ENCODE results near the gene NCAPD3. TPM values are rescaled to one million over a fixed set of nuclear protein-coding genes. Genes with fewer than 3 reads are reported as not detected.

NCAPD3 gene
- total RNA-seq, 2 experiments from 2014 or later, result 25.7 to 29.6 TPM

DNA sequence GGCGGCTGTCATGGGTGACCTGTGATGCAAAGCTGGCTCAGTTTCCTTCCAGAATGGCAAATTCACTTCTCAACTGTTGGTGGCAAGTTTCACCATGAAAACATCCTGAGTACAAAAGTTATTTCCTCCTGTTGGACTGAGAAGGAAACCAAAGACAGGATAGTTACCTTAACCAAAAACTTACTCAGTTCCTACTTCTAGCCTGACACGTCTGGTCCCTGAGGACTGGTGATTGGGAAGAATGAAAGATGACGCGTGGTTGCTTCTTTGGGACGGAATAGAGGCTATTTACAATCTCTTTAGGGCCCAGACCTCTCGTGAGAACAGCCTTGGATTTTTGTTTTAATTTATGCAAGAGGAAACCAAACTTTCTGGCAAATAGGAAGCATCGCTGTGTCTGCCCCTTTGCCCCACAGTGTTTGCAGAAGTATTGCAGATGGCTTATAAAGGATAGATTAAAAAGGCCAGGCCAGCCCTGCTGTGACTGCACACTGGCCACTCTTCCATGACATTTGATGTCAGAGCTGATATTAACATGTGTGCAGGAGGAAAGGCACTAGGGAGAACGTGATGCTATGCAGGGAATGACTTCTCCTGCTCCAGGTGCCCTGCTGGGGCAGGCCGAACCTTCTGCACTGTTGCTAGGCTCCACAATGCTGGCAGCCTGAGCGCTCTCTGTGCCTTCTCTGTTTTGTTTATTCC is 8.3 kb upstream of the NCAPD3 start:
- H3K9me3 ChIP-seq (ENCODE audit: control insufficient read depth in 1 of 2, insufficient read depth in 1 of 2, low read length in 2 of 2), result no peaks in the 10 kb centered on the region
- no peak overlapping the region for H3K27ac ChIP-seq (ENCODE audit: low read depth in 1 of 2, low read length in 2 of 2)
- no peak for DNase-seq
- peaks cover 28% of the 10 kb centered on the region for H3K36me3 ChIP-seq (ENCODE audit: insufficient read depth, low read length)
- intact Hi-C loops (cut with DNase I, micrococcal nuclease), result no loop called here
- H3K9me3 Mint-ChIP-seq, result no peaks in the 10 kb centered on the region
- H3K36me3 Mint-ChIP-seq (ENCODE audit: low read depth), result peaks cover 45% of the 10 kb centered on the region
- ChIA-PET POLR2A (no interaction called here), CTCF (no interaction called here)
- no peak for ATAC-seq (ENCODE audit: poor library complexity)
- peaks cover 52% of the 10 kb centered on the region for H3K4me1 Mint-ChIP-seq (ENCODE audit: low read depth)
- H3K27me3 ChIP-seq (ENCODE audit: control insufficient read depth in 1 of 2, insufficient read depth in 2 of 2, low read length in 2 of 2), result no peaks in the 10 kb centered on the region
- peaks cover 46% of the 10 kb centered on the region for H3K4me1 ChIP-seq (ENCODE audit: insufficient read depth, low read length)
- H3K27me3 Mint-ChIP-seq, result no peaks in the 10 kb centered on the region
- peak overlapping the region; percentile 20 for H3K27ac Mint-ChIP-seq
- no peak for TF ChIP-seq CTCF (IDR thresholded peaks at IDR 0.05)
- no peak overlapping the region for H3K4me3 Mint-ChIP-seq
- H3K4me3 ChIP-seq (ENCODE audit: low read length), result no peak overlapping the region

DNA sequence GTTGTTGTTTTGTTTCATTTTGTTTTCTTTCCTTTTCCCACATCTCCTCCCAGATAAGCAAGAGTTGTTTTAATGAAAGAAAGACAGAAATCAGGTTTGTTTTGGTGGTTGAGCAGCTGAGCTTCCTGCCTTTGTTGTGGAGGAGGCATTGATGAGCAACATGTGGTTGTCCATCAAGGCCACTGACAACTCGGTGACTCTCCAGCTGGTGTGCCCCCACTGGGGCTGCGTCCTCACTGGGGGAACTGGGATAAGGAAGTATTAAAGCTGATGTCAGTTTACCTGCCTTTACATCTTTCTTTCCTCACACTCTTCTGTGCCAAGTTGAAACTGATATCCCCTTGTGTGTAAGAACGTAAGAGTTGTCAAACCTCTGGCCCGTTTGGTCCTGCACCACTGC is 6.6 kb upstream of the NCAPD3 start:
- H3K9me3 ChIP-seq (ENCODE audit: control insufficient read depth in 1 of 2, insufficient read depth in 1 of 2, low read length in 2 of 2), result no peaks in the 10 kb centered on the region
- no peak for TF ChIP-seq CTCF (IDR thresholded peaks at IDR 0.05)
- Mint-ChIP-seq H3K36me3 (ENCODE audit: low read depth) (peaks cover 38% of the 10 kb centered on the region), H3K4me1 (ENCODE audit: low read depth) (peaks cover 70% of the 10 kb centered on the region), H3K4me3 (no peak overlapping the region), H3K27ac (peak overlapping the region; percentile 53), H3K27me3 (no peaks in the 10 kb centered on the region), H3K9me3 (no peaks in the 10 kb centered on the region)
- H3K4me3 ChIP-seq (ENCODE audit: low read length), result no peak overlapping the region
- H3K36me3 ChIP-seq (ENCODE audit: insufficient read depth, low read length), result peaks cover 18% of the 10 kb centered on the region
- no peak for ATAC-seq (ENCODE audit: poor library complexity)
- no peak overlapping the region for H3K27ac ChIP-seq (ENCODE audit: low read depth in 1 of 2, low read length in 2 of 2)
- no peaks in the 10 kb centered on the region for H3K27me3 ChIP-seq (ENCODE audit: control insufficient read depth in 1 of 2, insufficient read depth in 2 of 2, low read length in 2 of 2)
- POLR2A ChIA-PET, result interaction anchor here (1.0 to 1.4 kb wide), 2 partner anchors 11 to 23 kb away, joined by 3 read pairs; partner anchors contain the start of genes ACAD8 and THYN1
- intact Hi-C loops (cut with DNase I, micrococcal nuclease), result no loop called here
- CTCF ChIA-PET, result no interaction called here
- H3K4me1 ChIP-seq (ENCODE audit: insufficient read depth, low read length), result peaks cover 63% of the 10 kb centered on the region
- peak in 1 of 14 experiments; percentile 11 for DNase-seq

DNA sequence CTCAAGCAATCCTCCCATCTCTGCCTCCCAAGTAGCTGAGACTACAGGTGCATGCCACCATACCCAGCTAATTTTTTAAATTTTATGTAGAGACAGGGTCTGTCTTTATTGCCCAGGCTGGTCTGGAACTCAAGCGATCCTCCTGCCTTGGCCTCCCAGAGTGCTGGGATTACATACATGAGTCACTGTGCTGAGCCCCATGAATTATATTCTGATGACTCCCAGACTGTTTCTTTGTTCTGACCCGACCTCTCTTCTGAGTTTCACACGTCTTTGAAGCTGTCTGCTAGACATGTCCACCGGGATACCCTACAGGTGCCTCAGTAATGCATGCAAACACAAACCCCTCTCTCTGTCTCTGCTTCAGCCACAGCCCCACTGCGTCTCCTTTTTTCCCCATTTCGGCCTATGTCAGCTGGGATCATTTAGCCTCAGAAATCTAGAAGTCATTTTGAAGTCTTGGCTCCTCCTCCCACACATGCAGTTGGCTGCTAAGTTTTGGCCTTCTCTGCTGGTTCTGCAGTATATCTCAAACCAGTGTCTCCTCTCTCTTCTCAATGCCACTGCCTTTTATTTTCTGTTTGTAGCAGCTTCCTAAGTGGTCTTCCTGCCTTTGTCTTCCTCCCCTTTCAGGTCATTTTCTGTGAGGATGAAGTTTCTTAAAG is 5.5 kb upstream of the NCAPD3 start:
- peaks cover 28% of the 10 kb centered on the region for H3K36me3 Mint-ChIP-seq (ENCODE audit: low read depth)
- no peak for TF ChIP-seq CTCF (IDR thresholded peaks at IDR 0.05)
- H3K27me3 ChIP-seq (ENCODE audit: control insufficient read depth in 1 of 2, insufficient read depth in 2 of 2, low read length in 2 of 2), result no peaks in the 10 kb centered on the region
- H3K27ac Mint-ChIP-seq, result peak overlapping the region; percentile 53
- no peak overlapping the region for H3K4me3 ChIP-seq (ENCODE audit: low read length)
- H3K9me3 ChIP-seq (ENCODE audit: control insufficient read depth in 1 of 2, insufficient read depth in 1 of 2, low read length in 2 of 2), result no peaks in the 10 kb centered on the region
- H3K9me3 Mint-ChIP-seq, result no peaks in the 10 kb centered on the region
- intact Hi-C loops (cut with DNase I, micrococcal nuclease), result loop anchor here in 1 of 2 experiments (10.0 kb wide), 1 partner anchor 274 kb away; the partner anchor contains the start of gene IGSF9B
- DNase-seq (no peak), ATAC-seq (ENCODE audit: poor library complexity) (no peak)
- ChIA-PET CTCF (interaction anchor here (0.9 to 1.5 kb wide), 2 partner anchors 23 to 46 kb away, joined by 3 to 6 read pairs; partner anchors contain the start of gene GLB1L3), POLR2A (interaction anchor here (1.0 to 1.4 kb wide), 3 partner anchors 13 to 47 kb away, joined by 3 read pairs; partner anchors contain the start of genes ACAD8, GLB1L3 and THYN1)
- H3K36me3 ChIP-seq (ENCODE audit: insufficient read depth, low read length), result peaks cover 11% of the 10 kb centered on the region
- peaks cover 75% of the 10 kb centered on the region for H3K4me1 Mint-ChIP-seq (ENCODE audit: low read depth)
- H3K27me3 Mint-ChIP-seq, result no peaks in the 10 kb centered on the region
- no peak overlapping the region for H3K27ac ChIP-seq (ENCODE audit: low read depth in 1 of 2, low read length in 2 of 2)
- H3K4me3 Mint-ChIP-seq, result peak overlapping the region; percentile 5
- peaks cover 67% of the 10 kb centered on the region for H3K4me1 ChIP-seq (ENCODE audit: insufficient read depth, low read length)
